ENCODE measurements around the gene GEMIN8. TPM values are rescaled to one million over a fixed set of nuclear protein-coding genes. Genes with fewer than 3 reads are reported as not detected.

GEMIN8 gene
- total RNA-seq, 2 donors from 2014 or later: 18.4 to 34.9 TPM

- peak overlapping the region; percentile 66 to 91 (median 82) for H3K27ac ChIP-seq
- no peaks in the 10 kb centered on the region for H3K9me3 ChIP-seq
- DNase-seq (no peak), ATAC-seq (no peak)
- H3K27me3 ChIP-seq: no peaks in the 10 kb centered on the region
- H3K4me3 ChIP-seq: peak overlapping the region; percentile 14 to 52
- H3K4me1 ChIP-seq: peaks cover 21% of the 10 kb centered on the region
- no peaks in the 10 kb centered on the region for H3K36me3 ChIP-seq (replicated peaks in 1 of 2; ENCODE audit: insufficient read depth in 1 of 2, low read depth in 2 of 2)
- 0 to 6% methylated on average over 6 to 7 of the region's 7 CpGs for WGBS, 2 donors
- intact Hi-C loops (cut with DNase I): no loop called here
- TF ChIP-seq CTCF (IDR thresholded peaks at IDR 0.05) (no peak), POLR2A (IDR thresholded peaks at IDR 0.05) (no peak)
Measured at GRCh38 chrX:14029039-14029424, 660 bp downstream of the GEMIN8 start.

GRCh38 chrX:14028473-14028872 lies 1.2 kb downstream of the GEMIN8 start:
- no peak for TF ChIP-seq CTCF (IDR thresholded peaks at IDR 0.05)
- no peak for TF ChIP-seq POLR2A (IDR thresholded peaks at IDR 0.05)
- Histone ChIP-seq H3K27me3 (no peaks in the 10 kb centered on the region), H3K4me1 (peaks cover 21% of the 10 kb centered on the region), H3K27ac (peak overlapping the region in 2 of 4 donors; percentile 86 to 91), H3K4me3 (no peak overlapping the region), H3K9me3 (no peaks in the 10 kb centered on the region), H3K36me3 (replicated peaks in 1 of 2; ENCODE audit: insufficient read depth in 1 of 2, low read depth in 2 of 2) (no peaks in the 10 kb centered on the region)
- DNase-seq (no peak), ATAC-seq (no peak)
- 15 to 26% methylated on average over 3 of the region's 3 CpGs for WGBS, 2 donors
- intact Hi-C loops (cut with DNase I): no loop called here

- no peak for TF ChIP-seq CTCF (IDR thresholded peaks at IDR 0.05)
- TF ChIP-seq POLR2A (IDR thresholded peaks at IDR 0.05): no peak
- H3K4me1 ChIP-seq: peaks cover 21% of the 10 kb centered on the region
- H3K9me3 ChIP-seq: no peaks in the 10 kb centered on the region
- peak overlapping the region in 3 of 4 donors; percentile 16 to 91 (median 86) for H3K27ac ChIP-seq
- intact Hi-C loops (cut with DNase I): no loop called here
- DNase-seq: no peak
- H3K4me3 ChIP-seq: no peak overlapping the region
- H3K36me3 ChIP-seq (replicated peaks in 1 of 2; ENCODE audit: insufficient read depth in 1 of 2, low read depth in 2 of 2): no peaks in the 10 kb centered on the region
- no peak for ATAC-seq
- H3K27me3 ChIP-seq: no peaks in the 10 kb centered on the region
Measured at GRCh38 chrX:14027511-14028019, 2.1 kb downstream of the GEMIN8 start.

GRCh38 chrX:14027036-14027435 lies 2.7 kb downstream of the GEMIN8 start:
- peak; percentile 18 to 44 (median 31) for DNase-seq

More at GRCh38 chrX:14027036-14027435, 2.7 kb downstream of the GEMIN8 start:
- intact Hi-C loops (cut with DNase I): no loop called here
- 80 to 100% methylated on average over 1 of the region's 1 CpG for WGBS, 2 donors
- Histone ChIP-seq H3K4me1 (peaks cover 21% of the 10 kb centered on the region), H3K27me3 (no peaks in the 10 kb centered on the region), H3K36me3 (replicated peaks in 1 of 2; ENCODE audit: insufficient read depth in 1 of 2, low read depth in 2 of 2) (no peaks in the 10 kb centered on the region), H3K27ac (peak overlapping the region in 2 of 4 donors; percentile 86 to 91), H3K9me3 (no peaks in the 10 kb centered on the region), H3K4me3 (no peak overlapping the region)
- ATAC-seq: no peak
- no peak for TF ChIP-seq POLR2A (IDR thresholded peaks at IDR 0.05)
- TF ChIP-seq CTCF (IDR thresholded peaks at IDR 0.05): no peak

All from body of pancreas (tissue), 4 donors.